K562 (cell line): Measurements from ENCODE around the gene TOMM40L. TPM values are rescaled to one million over a fixed set of nuclear protein-coding genes. Genes with fewer than 3 reads are reported as not detected.

Experiments
- ARID1B ChIP-seq: fragments of 450-650 bp; IDR thresholded peaks from 2 replicates; pipeline ENCODE4 v1.6.1; 2016; ENCODE audit warnings: antibody characterized with exemption, mild to moderate bottlenecking, inconsistent platforms
- CCNT2 ChIP-seq: IDR thresholded peaks from 2 replicates; pipeline ENCODE4 v1.6.1; 2011; ENCODE audit warnings: borderline replicate concordance, low read depth, mild to moderate bottlenecking, moderate library complexity, mixed read lengths, low read length; ENCODE audit not compliant: insufficient read length; ENCODE audit errors: extremely low read depth
- HCFC1 ChIP-seq: IDR thresholded peaks from 2 replicates; pipeline ENCODE4 v1.6.1; 2012; ENCODE audit warnings: low read depth, low read length, improper control_type of control experiment
- HDAC8 ChIP-seq: fragments of 450-650 bp; IDR thresholded peaks from 2 replicates; pipeline ENCODE4 v1.6.1; 2016; ENCODE audit warnings: mild to moderate bottlenecking, missing genetic modification characterization, moderate library complexity, missing compliant biosample characterization
- HMGXB4 ChIP-seq: sonication (generic); formaldehyde crosslinking; IDR thresholded peaks from 2 replicates; pipeline ENCODE4 v1.8.1; 2023; ENCODE audit warnings: mild to moderate bottlenecking, missing genetic modification reagents
- KAT7 ChIP-seq: sonication (generic); formaldehyde crosslinking; IDR thresholded peaks from 2 replicates; pipeline ENCODE4 v1.8.0; 2022; ENCODE audit warnings: missing genetic modification reagents, mild to moderate bottlenecking, borderline replicate concordance
- KDM1A ChIP-seq, 2 experiments: fragments of 450-650 bp; IDR thresholded peaks; 2 replicates each; pipeline ENCODE4 v1.6.1; 2016; ENCODE audit warnings: mild to moderate bottlenecking in 2 of 2
- KHSRP ChIP-seq: fragments of 450-650 bp; IDR thresholded peaks from 2 replicates; pipeline ENCODE4 v1.6.1; 2017
- MYBL2 ChIP-seq, 2 experiments: fragments of 450-650 bp in 1 of 2; sonication (generic) in 1 of 2; formaldehyde crosslinking in 1 of 2; IDR thresholded peaks; 2 replicates each; pipeline versions ENCODE4 v1.6.1 to v1.8.1; 2017 to 2022; ENCODE audit warnings: borderline replicate concordance in 1 of 2, inconsistent platforms in 1 of 2, low read depth in 1 of 2, mild to moderate bottlenecking in 1 of 2, missing genetic modification reagents in 1 of 2, moderate library complexity in 1 of 2
- SIN3A ChIP-seq, 2 experiments: fragments of 150-350 bp in 1 of 2; IDR thresholded peaks; 2 replicates each; pipeline ENCODE4 v1.6.1; 2011 to 2016; ENCODE audit warnings: borderline replicate concordance in 2 of 2, low read depth in 2 of 2, low read length in 2 of 2, mild to moderate bottlenecking in 2 of 2, moderate library complexity in 2 of 2; ENCODE audit not compliant: control insufficient read depth in 1 of 2
- SMARCA5 ChIP-seq: fragments of 450-650 bp; IDR thresholded peaks from 2 replicates; pipeline ENCODE4 v1.6.1; 2016
- SMARCC2 ChIP-seq: fragments of 450-650 bp; IDR thresholded peaks from 2 replicates; pipeline ENCODE4 v1.6.1; 2017; ENCODE audit warnings: antibody characterized with exemption, moderate library complexity, mild to moderate bottlenecking, low read depth
- ZBTB9 ChIP-seq: fragments of 450-650 bp; formaldehyde crosslinking; IDR thresholded peaks from 2 replicates; pipeline ENCODE4 v1.4.0; 2020; ENCODE audit warnings: mild to moderate bottlenecking, moderate library complexity
- ZKSCAN1 ChIP-seq: fragments of 150-350 bp; IDR thresholded peaks from 2 replicates; pipeline ENCODE4 v1.6.1; 2016; ENCODE audit warnings: low read depth, low read length
- ZNF57 ChIP-seq: fragments of 450-650 bp; formaldehyde crosslinking; IDR thresholded peaks from 2 replicates; pipeline ENCODE4 v1.4.0; 2020; ENCODE audit warnings: mild to moderate bottlenecking, moderate library complexity
- ZNF764 ChIP-seq: fragments of 250-450 bp; sonication (Bioruptor Pico); IDR thresholded peaks from 2 replicates; pipeline ENCODE4 v1.4.0; 2020; ENCODE audit warnings: low read depth, mild to moderate bottlenecking, moderate library complexity
- ZSCAN29 ChIP-seq: fragments of 450-650 bp; IDR thresholded peaks from 2 replicates; pipeline ENCODE4 v1.6.1; 2017
- polyA plus RNA-seq, 8 experiments: library from polyadenylated mRNA; depleted of rRNA in 4 of 8; stranded (reverse) in 5 of 8; unstranded in 3 of 8; fragments of >200 nt; fragmentation: Nextera tagmentation in 2 of 8; fragmentation: Illumina TruSeq in 1 of 8; extraction: Ambion mirVana in 2 of 8; extraction: Trizol in 1 of 8; gene quantifications; 2 replicates each; pipeline versions ENCODE4 v1.2.1 to v1.2.3, GENCODE V29; 2011 to 2014; ENCODE audit warnings: inconsistent platforms in 1 of 8, missing spikeins in 1 of 8
- total RNA-seq, 7 experiments: library from RNA; depleted of rRNA in 6 of 7; stranded (reverse); fragments of >200 nt in 6 of 7; fragmentation: Illumina TruSeq in 2 of 7; extraction: Trizol in 2 of 7; gene quantifications; 2 replicates each; pipeline versions ENCODE4 v1.2.1 to v1.2.3, GENCODE V29; 2011 to 2021; ENCODE audit warnings: low replicate concordance in 1 of 7
- TF ChIP-seq, protein P1 (sequence below): fragments of 250-450 bp; sonication (Bioruptor Pico); IDR thresholded peaks from 2 replicates; pipeline ENCODE4 v1.5.0; 2021; ENCODE audit warnings: mild to moderate bottlenecking, moderate library complexity

The TOMM40L gene
- total and polyA plus RNA-seq, 9 of the 15 experiments (the other 6 are each of a cell fraction or from before 2014, with no cell fraction given): 9.6 to 33.6 (median 25.2) TPM

- TF ChIP-seq, protein P1, sequence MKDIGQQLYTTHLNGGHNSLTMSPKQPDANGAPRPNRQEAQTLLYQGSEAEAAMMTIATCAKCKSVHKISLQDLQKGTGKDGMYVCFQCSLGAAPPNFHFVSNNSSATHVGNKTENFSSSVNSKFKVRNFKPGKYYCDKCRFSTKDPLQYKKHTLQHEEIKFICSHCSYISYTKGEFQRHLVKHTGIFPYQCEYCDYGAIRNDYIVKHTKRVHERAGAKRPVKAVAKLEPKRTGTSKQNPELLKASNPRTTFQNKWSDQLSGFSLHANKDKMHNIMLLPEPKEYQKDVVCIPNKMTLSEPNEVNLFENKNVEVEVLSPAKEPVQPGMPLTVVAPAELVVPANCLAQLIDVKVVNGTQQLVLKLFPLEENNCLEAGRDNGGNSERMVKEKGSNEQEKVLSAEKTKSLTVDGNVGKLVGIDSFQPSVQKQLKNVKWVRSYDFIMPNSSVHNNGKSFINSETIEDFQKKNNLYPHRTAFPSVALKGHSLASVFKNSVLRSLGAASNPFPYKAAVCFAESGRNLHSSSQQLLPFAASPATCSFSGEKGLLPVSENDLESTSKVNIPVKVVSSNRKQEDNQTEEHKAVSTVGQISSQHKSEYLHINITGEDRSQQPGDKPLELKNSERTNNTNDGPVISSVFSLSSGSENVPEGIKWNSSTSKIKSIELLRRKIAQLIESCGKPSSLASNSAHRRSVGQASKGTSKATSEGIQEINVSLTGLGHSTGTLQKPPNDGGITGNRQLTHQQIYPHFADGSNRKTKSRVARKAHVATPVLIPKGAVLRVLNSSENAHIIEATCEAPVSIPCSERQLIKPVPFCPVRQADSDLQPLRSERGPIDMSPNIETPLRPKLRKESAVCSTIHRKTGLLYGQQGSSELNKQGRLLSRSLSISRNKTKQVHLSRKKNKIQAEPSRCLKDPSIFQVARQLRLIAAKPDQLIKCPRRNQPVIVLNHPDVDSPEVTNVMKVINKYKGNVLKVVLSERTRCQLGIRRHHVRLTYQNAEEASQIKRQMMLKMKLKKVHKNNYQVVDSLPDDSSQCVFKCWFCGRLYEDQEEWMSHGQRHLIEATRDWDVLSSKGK (CRISPR knock-in tag): no peak
- TF ChIP-seq ZKSCAN1 (no peak), ZBTB9 (CRISPR knock-in tag) (0 out of 2 replicates have a peak, but pooled peaks have one; percentile 69), KHSRP (no peak), KDM1A (IDR thresholded peaks at IDR 0.05) (no peak), ZNF57 (CRISPR knock-in tag) (no peak), HMGXB4 (CRISPR knock-in tag) (no peak), SMARCC2 (no peak), SIN3A (IDR thresholded peaks at IDR 0.05; ENCODE audit: borderline replicate concordance in 2 of 2, control insufficient read depth in 1 of 2, low read depth in 2 of 2, low read length in 2 of 2) (no peak), CCNT2 (no peak), ARID1B (peak; percentile 53; the same call in 1 of the 2 replicates), HDAC8 (no peak), HCFC1 (no peak), MYBL2 (IDR thresholded peaks at IDR 0.05; ENCODE audit: low read depth) (no peak), MYBL2 (CRISPR knock-in tag; IDR thresholded peaks at IDR 0.05; ENCODE audit: borderline replicate concordance) (no peak), ZSCAN29 (no peak), SMARCA5 (no peak), ZNF764 (no peak), KAT7 (CRISPR knock-in tag) (no peak)
Measured at GRCh38 chr1:161227196-161227871, 1.5 kb downstream of the TOMM40L start (continued).
